Astrocyte (in vitro differentiated cells and primary cell): ENCODE results near the gene MYBBP1A. TPM values are rescaled to one million over a fixed set of nuclear protein-coding genes. Genes with fewer than 3 reads are reported as not detected.
"Not testable (repeated sequence)": the region's sequence is repeated elsewhere in the genome, so short reads cannot be mapped to it uniquely, and the experiment has no call there.

ENCODE experiments used
- DNase-seq: peaks from one replicate; pipeline ENCODE4 v3.0.0-alpha.2; 2010; ENCODE audit warnings: low read depth
- FAIRE-seq: peaks from 2 replicates; lab custom pipeline; 2011; peaks lifted over from hg19 to GRCh38; lab: Jason Lieb, UNC
- H2AFZ ChIP-seq: 2 replicates; pipeline ENCODE4 v1.6.0; 2012; ENCODE audit warnings: low read depth, low read length, inconsistent platforms
- H3K27ac ChIP-seq: 2 replicates; pipeline ENCODE4 v1.5.1; 2011; ENCODE audit warnings: low read depth, low read length, inconsistent platforms
- H3K27me3 ChIP-seq: 2 replicates; pipeline ENCODE4 v1.6.0; 2011; ENCODE audit warnings: low read length, inconsistent platforms; ENCODE audit not compliant: insufficient read depth
- H3K36me3 ChIP-seq: 2 replicates; pipeline ENCODE4 v1.5.1; 2011; ENCODE audit warnings: low read length, inconsistent platforms; ENCODE audit not compliant: insufficient read depth
- H3K4me1 ChIP-seq: 2 replicates; pipeline ENCODE4 v1.5.1; 2011; ENCODE audit warnings: low read length, inconsistent platforms; ENCODE audit not compliant: insufficient read depth
- H3K4me2 ChIP-seq: 2 replicates; pipeline ENCODE4 v1.6.0; 2012; ENCODE audit warnings: low read length, inconsistent platforms
- H3K4me3 ChIP-seq: 2 replicates; pipeline ENCODE4 v1.5.1; 2011; ENCODE audit warnings: low read depth, mild to moderate bottlenecking, low read length, inconsistent platforms; ENCODE audit not compliant: insufficient read depth
- H3K79me2 ChIP-seq: 2 replicates; pipeline ENCODE4 v1.6.0; 2012; ENCODE audit warnings: mild to moderate bottlenecking, low read length, inconsistent platforms; ENCODE audit not compliant: insufficient read depth
- H3K9ac ChIP-seq: 2 replicates; pipeline ENCODE4 v1.6.0; 2012; ENCODE audit warnings: mild to moderate bottlenecking, low read length, inconsistent platforms
- H3K9me3 ChIP-seq: 2 replicates; pipeline ENCODE4 v1.5.1; 2012; ENCODE audit warnings: low read depth, mild to moderate bottlenecking, low read length, inconsistent platforms; ENCODE audit not compliant: insufficient read depth
- H4K20me1 ChIP-seq: 2 replicates; pipeline ENCODE4 v1.6.0; 2012; ENCODE audit warnings: low read length, inconsistent platforms; ENCODE audit not compliant: insufficient read depth
- H3K27ac Mint-ChIP-seq: one replicate; pipeline ENCODE4 v1.8.0; 2021; ENCODE audit warnings: mild to moderate bottlenecking, mixed read lengths; ENCODE audit not compliant: unreplicated experiment
- H3K27me3 Mint-ChIP-seq: one replicate; pipeline ENCODE4 v1.8.0; 2021; ENCODE audit warnings: low read depth, mixed read lengths; ENCODE audit not compliant: unreplicated experiment
- H3K36me3 Mint-ChIP-seq: one replicate; pipeline ENCODE4 v1.8.0; 2021; ENCODE audit warnings: low read depth, mixed read lengths; ENCODE audit not compliant: unreplicated experiment
- H3K4me1 Mint-ChIP-seq: one replicate; pipeline ENCODE4 v1.8.0; 2021; ENCODE audit warnings: low read depth, mixed read lengths; ENCODE audit not compliant: unreplicated experiment
- H3K4me3 Mint-ChIP-seq: one replicate; pipeline ENCODE4 v1.8.0; 2021; ENCODE audit warnings: mild to moderate bottlenecking, moderate library complexity, mixed read lengths; ENCODE audit not compliant: unreplicated experiment
- H3K9me3 Mint-ChIP-seq: one replicate; pipeline ENCODE4 v1.8.0; 2021; ENCODE audit warnings: mild to moderate bottlenecking, mixed read lengths; ENCODE audit not compliant: unreplicated experiment
- EZH2 ChIP-seq: IDR thresholded peaks from 2 replicates; pipeline ENCODE4 v1.6.1; 2012; ENCODE audit warnings: mild to moderate bottlenecking, low read length, inconsistent platforms; ENCODE audit not compliant: insufficient read depth
- total RNA-seq: library from RNA; stranded (reverse); gene quantifications from 2 replicates; pipeline ENCODE4 v1.2.1, GENCODE V29; 2021
- TF ChIP-seq, protein P1 (sequence below): IDR thresholded peaks from 2 replicates; pipeline ENCODE4 v1.5.1; 2011; ENCODE audit warnings: low read depth, mild to moderate bottlenecking, inconsistent platforms, low read length, moderate library complexity; ENCODE audit not compliant: insufficient read depth

The MYBBP1A gene
- total RNA-seq, 1 donor from 2014 or later: 71.1 TPM

GRCh38 chr17:4582101-4582501, 26.9 kb upstream of the MYBBP1A start:
- Histone ChIP-seq H3K4me2 (no peak overlapping the region), H3K4me3 (no peak overlapping the region), H3K27ac (no peak overlapping the region), H3K9me3 (no peaks in the 10 kb centered on the region), H3K36me3 (no peaks in the 10 kb centered on the region), H4K20me1 (no peaks in the 10 kb centered on the region), H2AFZ (no peak overlapping the region), H3K4me1 (peaks cover 2% of the 10 kb centered on the region), H3K27me3 (peaks cover 40% of the 10 kb centered on the region), H3K9ac (no peak overlapping the region), H3K79me2 (no peaks in the 10 kb centered on the region)
- Mint-ChIP-seq H3K27me3 (peaks cover 53% of the 10 kb centered on the region), H3K27ac (no peak overlapping the region), H3K9me3 (peaks cover 3% of the 10 kb centered on the region), H3K36me3 (no peaks in the 10 kb centered on the region), H3K4me3 (no peak overlapping the region), H3K4me1 (peaks cover 2% of the 10 kb centered on the region)
- no peak for FAIRE-seq
- TF ChIP-seq EZH2: no peak
- TF ChIP-seq, protein P1, sequence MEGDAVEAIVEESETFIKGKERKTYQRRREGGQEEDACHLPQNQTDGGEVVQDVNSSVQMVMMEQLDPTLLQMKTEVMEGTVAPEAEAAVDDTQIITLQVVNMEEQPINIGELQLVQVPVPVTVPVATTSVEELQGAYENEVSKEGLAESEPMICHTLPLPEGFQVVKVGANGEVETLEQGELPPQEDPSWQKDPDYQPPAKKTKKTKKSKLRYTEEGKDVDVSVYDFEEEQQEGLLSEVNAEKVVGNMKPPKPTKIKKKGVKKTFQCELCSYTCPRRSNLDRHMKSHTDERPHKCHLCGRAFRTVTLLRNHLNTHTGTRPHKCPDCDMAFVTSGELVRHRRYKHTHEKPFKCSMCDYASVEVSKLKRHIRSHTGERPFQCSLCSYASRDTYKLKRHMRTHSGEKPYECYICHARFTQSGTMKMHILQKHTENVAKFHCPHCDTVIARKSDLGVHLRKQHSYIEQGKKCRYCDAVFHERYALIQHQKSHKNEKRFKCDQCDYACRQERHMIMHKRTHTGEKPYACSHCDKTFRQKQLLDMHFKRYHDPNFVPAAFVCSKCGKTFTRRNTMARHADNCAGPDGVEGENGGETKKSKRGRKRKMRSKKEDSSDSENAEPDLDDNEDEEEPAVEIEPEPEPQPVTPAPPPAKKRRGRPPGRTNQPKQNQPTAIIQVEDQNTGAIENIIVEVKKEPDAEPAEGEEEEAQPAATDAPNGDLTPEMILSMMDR: no peak
- DNase-seq: no peak

DNA sequence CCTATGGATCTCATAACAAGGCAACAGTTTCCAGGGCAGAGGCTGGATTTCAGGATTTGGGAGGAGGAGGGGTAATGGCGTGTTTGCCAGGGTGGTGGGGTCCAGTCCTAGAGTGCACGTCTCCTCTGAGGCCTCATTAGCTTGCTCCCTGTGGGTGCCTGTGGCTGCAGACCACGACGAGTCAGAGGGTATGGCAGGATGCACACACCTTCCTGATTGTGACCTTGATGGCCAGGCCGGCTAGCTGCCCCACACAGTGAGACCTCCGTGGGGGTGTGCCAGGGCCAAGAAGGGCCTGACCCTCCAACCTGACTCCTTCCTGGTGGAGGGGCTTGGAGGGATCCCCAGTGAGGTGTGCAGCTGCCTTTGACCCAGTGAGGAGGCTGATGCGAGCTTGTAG, 25.1 kb upstream of the MYBBP1A start:
- Histone ChIP-seq H3K36me3 (no peaks in the 10 kb centered on the region), H3K9me3 (no peaks in the 10 kb centered on the region), H3K4me1 (peaks cover 2% of the 10 kb centered on the region), H3K27me3 (peaks cover 22% of the 10 kb centered on the region), H3K27ac (no peak overlapping the region), H3K4me2 (no peak overlapping the region), H4K20me1 (no peaks in the 10 kb centered on the region), H3K9ac (no peak overlapping the region), H2AFZ (no peak overlapping the region), H3K79me2 (no peaks in the 10 kb centered on the region), H3K4me3 (no peak overlapping the region)
- no peak for TF ChIP-seq EZH2
- TF ChIP-seq, protein P1: no peak
- FAIRE-seq (no peak), DNase-seq (no peak)
- Mint-ChIP-seq H3K27ac (no peak overlapping the region), H3K4me3 (no peak overlapping the region), H3K36me3 (no peaks in the 10 kb centered on the region), H3K4me1 (peaks cover 8% of the 10 kb centered on the region), H3K27me3 (peaks cover 43% of the 10 kb centered on the region), H3K9me3 (no peaks in the 10 kb centered on the region)

DNA sequence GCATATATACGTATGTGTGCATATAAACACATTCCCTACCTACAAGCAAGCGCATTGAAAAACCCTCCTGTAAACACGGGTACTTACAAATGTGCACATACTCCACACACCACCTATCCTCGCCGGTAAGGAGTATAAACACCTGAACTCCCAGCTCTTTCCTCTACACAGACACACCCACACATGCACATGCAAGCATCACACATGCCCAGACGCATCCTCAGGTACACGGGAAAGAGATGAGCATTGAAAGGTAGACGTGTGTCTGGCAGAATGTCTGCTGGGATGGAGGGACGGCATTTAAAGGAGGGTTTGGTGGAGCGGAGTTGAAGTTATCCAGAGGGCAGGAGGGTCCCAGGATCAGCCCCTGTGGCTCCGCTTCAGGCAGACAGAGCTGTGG, 24.5 kb upstream of the MYBBP1A start:
- TF ChIP-seq, protein P1: no peak
- Histone ChIP-seq H3K36me3 (no peaks in the 10 kb centered on the region), H3K27me3 (peaks cover 19% of the 10 kb centered on the region), H3K4me2 (no peak overlapping the region), H3K4me3 (no peak overlapping the region), H3K9ac (no peak overlapping the region), H4K20me1 (no peaks in the 10 kb centered on the region), H3K27ac (no peak overlapping the region), H3K79me2 (no peaks in the 10 kb centered on the region), H3K9me3 (no peaks in the 10 kb centered on the region), H2AFZ (no peak overlapping the region), H3K4me1 (peaks cover 2% of the 10 kb centered on the region)
- H3K4me3 Mint-ChIP-seq: no peak overlapping the region
- FAIRE-seq: no peak
- no peaks in the 10 kb centered on the region for H3K36me3 Mint-ChIP-seq
- peaks cover 40% of the 10 kb centered on the region for H3K27me3 Mint-ChIP-seq
- no peaks in the 10 kb centered on the region for H3K9me3 Mint-ChIP-seq
- H3K27ac Mint-ChIP-seq: no peak overlapping the region
- no peak for DNase-seq
- H3K4me1 Mint-ChIP-seq: peaks cover 8% of the 10 kb centered on the region

GRCh38 chr17:4578349-4578748, 23.2 kb upstream of the MYBBP1A start:
- H3K27ac ChIP-seq, H3K79me2 ChIP-seq, DNase-seq, H3K9ac ChIP-seq, FAIRE-seq, H3K4me3 ChIP-seq, H3K4me3 Mint-ChIP-seq, H3K9me3 Mint-ChIP-seq, H3K4me2 ChIP-seq, H3K27ac Mint-ChIP-seq, H3K36me3 ChIP-seq, H3K4me1 Mint-ChIP-seq, H3K4me1 ChIP-seq, H3K36me3 Mint-ChIP-seq, H2AFZ ChIP-seq, H4K20me1 ChIP-seq, H3K9me3 ChIP-seq: not testable (repeated sequence)
- peaks cover 11% of the 10 kb centered on the region for H3K27me3 ChIP-seq
- H3K27me3 Mint-ChIP-seq: peaks cover 34% of the 10 kb centered on the region
